Measurements from ENCODE around the gene IL7R.

Gene IL7R

DNA sequence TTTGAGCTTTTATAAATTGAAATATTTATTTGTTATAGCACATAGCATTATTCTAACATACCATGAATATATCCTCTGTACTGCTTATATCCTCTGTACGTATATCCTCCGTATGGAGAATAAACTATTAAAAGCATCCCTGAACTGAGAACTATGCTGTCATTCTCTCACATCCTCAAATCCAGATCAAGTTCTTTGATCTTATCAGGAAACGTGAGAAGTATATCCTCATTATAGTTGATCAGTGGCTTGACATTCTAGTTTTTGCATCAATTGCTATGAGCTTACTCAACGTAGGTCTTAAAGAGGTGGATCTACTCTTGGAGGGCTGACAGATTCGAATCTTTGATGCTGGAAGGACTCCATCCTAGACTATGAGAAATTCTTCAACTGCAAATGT is 37.4 kb downstream of the IL7R start:
- peaks cover 0 to 31% (median 0%) of the 10 kb centered on the region in 11 experiments; a peak in 4 of 22 replicates for H3K36me3 ChIP-seq
- H3K27me3 ChIP-seq = no peaks in the 10 kb centered on the region
- peaks cover 35 to 78% (median 66%) of the 10 kb centered on the region in 11 experiments for H3K9me3 ChIP-seq (replicated peaks in 1 of 11)
- no peak overlapping the region for H3K4me3 ChIP-seq
- peaks cover 0 to 70% (median 26%) of the 10 kb centered on the region in 10 experiments; a peak in 17 of 20 replicates for H3K4me1 ChIP-seq
- H3K27ac ChIP-seq = no peak overlapping the region
- no peak overlapping the region for H3K9ac ChIP-seq
- no peak overlapping the region for H3K4me2 ChIP-seq
- no peak for TF ChIP-seq Cebpa-rat (IDR thresholded peaks at IDR 0.05)
- H4K20me1 ChIP-seq = no peaks in the 10 kb centered on the region

DNA sequence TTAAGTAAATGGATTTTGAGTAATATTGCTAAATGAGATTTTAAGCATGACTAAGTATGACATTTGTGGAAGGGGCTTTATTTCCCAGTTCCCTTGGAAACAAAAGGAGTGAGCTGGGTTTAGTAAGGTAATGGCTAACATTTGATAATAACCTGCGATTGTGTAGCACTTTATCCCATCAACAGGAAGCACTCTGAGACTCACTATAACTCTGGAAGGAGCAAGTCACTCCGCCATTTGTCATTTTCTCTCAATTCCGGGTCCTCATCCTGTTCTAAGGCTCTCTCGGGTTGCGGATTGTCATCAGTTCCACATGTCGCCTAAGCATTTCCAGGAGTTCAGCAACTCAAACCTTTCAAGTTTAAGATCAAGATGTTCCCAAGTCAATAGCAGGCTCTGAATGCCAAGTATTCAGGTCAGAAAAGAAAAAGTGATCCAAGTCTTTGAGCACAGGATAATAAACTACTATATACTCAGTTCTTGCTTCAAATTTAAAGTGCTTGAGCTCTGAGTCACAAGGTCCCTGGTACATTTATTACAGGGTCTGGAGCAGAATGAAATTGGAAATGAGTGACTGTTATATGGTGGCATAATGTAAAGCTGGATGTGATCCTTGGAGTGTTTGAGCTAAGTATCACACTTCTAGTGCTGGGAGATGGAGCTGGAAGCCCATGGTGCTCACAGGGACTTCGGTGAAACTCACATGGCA is 42.4 kb downstream of the IL7R start:
- Histone ChIP-seq H3K4me2 (peak overlapping the region in 10 of 11 experiments; percentile 52 to 88 (median 74); a peak in 21 of 22 replicates), H3K27me3 (no peaks in the 10 kb centered on the region), H3K9me3 (replicated peaks in 1 of 11) (peaks cover 7 to 45% (median 32%) of the 10 kb centered on the region in 11 experiments), H3K4me1 (peaks cover 13 to 91% (median 66%) of the 10 kb centered on the region in 10 experiments), H3K4me3 (no peak overlapping the region), H3K9ac (peak overlapping the region in 7 of 11 experiments; percentile 36 to 80 (median 64); a peak in 12 of 22 replicates), H3K27ac (peak overlapping the region in 9 of 11 experiments; percentile 3 to 96 (median 88); a peak in 17 of 22 replicates), H4K20me1 (no peaks in the 10 kb centered on the region), H3K36me3 (peaks cover 0 to 16% (median 0%) of the 10 kb centered on the region in 11 experiments; a peak in 5 of 22 replicates)
- TF ChIP-seq Cebpa-rat (IDR thresholded peaks at IDR 0.05) = no peak

DNA sequence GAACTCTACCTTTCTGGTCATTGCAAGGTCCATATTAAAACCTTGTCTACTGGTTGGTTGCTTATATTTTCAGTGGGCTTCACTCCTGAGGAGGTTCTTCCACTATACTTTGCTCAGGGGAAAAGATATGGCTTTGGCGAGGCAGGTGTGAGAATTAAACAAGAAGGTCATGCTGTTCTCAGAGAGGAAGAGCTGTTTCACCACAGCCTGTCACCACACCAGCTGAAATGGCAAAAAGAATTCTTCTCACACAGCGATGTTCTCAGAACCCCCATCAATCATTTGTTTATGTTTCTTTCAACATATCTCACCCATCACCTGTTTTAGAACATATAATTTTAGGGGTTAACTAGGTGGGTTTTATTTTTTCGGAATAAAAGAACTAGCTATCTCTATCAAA is 43.1 kb downstream of the IL7R start:
- Histone ChIP-seq H3K9me3 (replicated peaks in 1 of 11) (peaks cover 12 to 45% (median 32%) of the 10 kb centered on the region in 11 experiments), H3K4me1 (peaks cover 14 to 96% (median 70%) of the 10 kb centered on the region in 10 experiments), H3K4me3 (no peak overlapping the region; a peak in 1 of 20 replicates), H3K27ac (peak overlapping the region in 9 of 11 experiments; percentile 3 to 96 (median 88); a peak in 17 of 22 replicates), H4K20me1 (no peaks in the 10 kb centered on the region), H3K4me2 (peak overlapping the region; percentile 29 to 88 (median 72); a peak in 21 of 22 replicates), H3K27me3 (no peaks in the 10 kb centered on the region), H3K36me3 (peaks cover 0 to 18% (median 0%) of the 10 kb centered on the region in 11 experiments; a peak in 5 of 22 replicates), H3K9ac (peak overlapping the region in 8 of 11 experiments; percentile 17 to 80 (median 56); a peak in 14 of 22 replicates)
- TF ChIP-seq Cebpa-rat (IDR thresholded peaks at IDR 0.05) = 0 out of 22 replicates have a peak, but pooled peaks of 1 of the 11 experiments have one; percentile 29

DNA sequence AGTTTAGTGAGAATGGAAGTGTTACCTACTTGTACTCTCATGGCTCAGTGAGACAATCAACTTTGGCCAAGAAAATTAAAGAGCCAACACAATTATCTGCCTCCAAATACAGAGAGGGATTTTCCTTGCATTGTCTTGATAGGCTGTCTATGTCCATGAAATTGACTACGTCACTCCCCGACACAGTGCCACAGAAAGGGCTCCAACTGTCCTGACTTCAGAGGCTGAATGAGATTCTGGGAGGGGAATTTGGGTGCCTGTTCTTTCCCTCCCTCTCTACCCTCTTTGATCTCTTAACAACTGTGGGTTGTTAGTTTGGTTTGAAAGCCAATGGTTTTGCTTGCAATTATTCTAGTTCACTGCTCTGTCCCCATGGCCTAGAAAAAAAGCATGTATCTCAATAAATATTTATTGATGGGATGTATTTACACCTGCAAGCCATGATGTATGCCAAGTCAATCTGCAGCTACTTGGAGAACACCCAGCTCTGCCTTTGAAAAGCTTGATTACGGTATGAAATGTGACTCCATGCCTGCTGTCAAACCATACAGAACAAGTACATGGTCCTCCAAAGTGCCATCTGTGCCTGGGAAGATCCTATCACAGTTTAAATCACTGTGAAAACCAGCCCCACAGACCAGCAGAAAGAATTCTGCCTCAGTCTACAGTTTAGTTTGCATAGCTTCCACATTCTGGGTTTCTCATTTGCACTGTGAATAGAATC is 44.4 kb downstream of the IL7R start:
- peaks cover 0 to 16% (median 0%) of the 10 kb centered on the region in 11 experiments; a peak in 5 of 22 replicates for H3K36me3 ChIP-seq
- peaks cover 19 to 96% (median 76%) of the 10 kb centered on the region in 10 experiments for H3K4me1 ChIP-seq
- no peaks in the 10 kb centered on the region for H4K20me1 ChIP-seq
- peak overlapping the region in 5 of 11 experiments; percentile 49 to 80 (median 65); a peak in 10 of 22 replicates for H3K9ac ChIP-seq
- peaks cover 15 to 31% (median 22%) of the 10 kb centered on the region in 11 experiments for H3K9me3 ChIP-seq (replicated peaks in 1 of 11)
- H3K4me3 ChIP-seq = peak overlapping the region in 1 of 10 experiments; percentile 22; a peak in 2 of 20 replicates
- H3K27ac ChIP-seq = peak overlapping the region in 8 of 11 experiments; percentile 18 to 96 (median 88); a peak in 15 of 22 replicates
- no peaks in the 10 kb centered on the region for H3K27me3 ChIP-seq
- no peak for TF ChIP-seq Cebpa-rat (IDR thresholded peaks at IDR 0.05)
- peak overlapping the region in 9 of 11 experiments; percentile 52 to 88 (median 75); a peak in 18 of 22 replicates for H3K4me2 ChIP-seq

DNA sequence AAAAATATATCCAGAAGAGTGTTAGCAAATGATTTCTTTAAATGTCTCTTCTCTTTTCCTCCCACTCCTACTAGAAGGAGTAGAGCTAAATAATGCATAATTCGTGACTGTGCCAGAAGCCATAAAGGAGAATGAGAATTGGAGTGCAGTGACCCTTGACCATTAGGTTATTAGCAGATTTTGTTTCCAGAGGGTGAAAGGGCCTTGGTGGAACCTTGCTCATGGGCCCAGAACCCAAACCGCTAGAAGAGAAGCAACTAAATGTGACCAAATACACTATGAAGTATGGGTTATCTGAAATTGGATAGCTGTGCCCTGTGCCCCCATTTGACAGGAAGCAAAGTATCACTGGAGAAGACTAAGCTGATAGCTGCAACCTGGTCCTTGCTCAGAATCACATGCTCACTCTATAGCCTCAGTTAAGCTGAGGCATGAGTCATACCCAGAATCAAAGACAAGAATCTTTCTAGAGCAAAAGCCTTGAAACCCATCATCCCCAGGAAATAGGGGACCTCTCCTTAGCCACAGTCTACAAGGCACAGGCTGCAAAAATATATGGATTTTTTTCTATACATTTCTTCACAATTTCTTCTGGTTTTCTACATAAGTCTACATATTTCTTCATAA is 45.5 kb downstream of the IL7R start:
- Histone ChIP-seq H3K9me3 (replicated peaks in 1 of 11) (peaks cover 17 to 26% (median 20%) of the 10 kb centered on the region in 11 experiments), H3K9ac (peak overlapping the region in 2 of 11 experiments; percentile 5 to 80; a peak in 2 of 22 replicates), H3K27me3 (no peaks in the 10 kb centered on the region), H3K4me1 (peaks cover 19 to 100% (median 86%) of the 10 kb centered on the region in 10 experiments), H3K36me3 (peaks cover 0 to 13% (median 0%) of the 10 kb centered on the region in 11 experiments; a peak in 5 of 22 replicates), H3K27ac (peak overlapping the region in 6 of 11 experiments; percentile 87 to 96 (median 90); a peak in 12 of 22 replicates), H3K4me3 (no peak overlapping the region), H4K20me1 (no peaks in the 10 kb centered on the region), H3K4me2 (peak overlapping the region; percentile 17 to 88 (median 64); a peak in 20 of 22 replicates)
- TF ChIP-seq Cebpa-rat (IDR thresholded peaks at IDR 0.05) = no peak

DNA sequence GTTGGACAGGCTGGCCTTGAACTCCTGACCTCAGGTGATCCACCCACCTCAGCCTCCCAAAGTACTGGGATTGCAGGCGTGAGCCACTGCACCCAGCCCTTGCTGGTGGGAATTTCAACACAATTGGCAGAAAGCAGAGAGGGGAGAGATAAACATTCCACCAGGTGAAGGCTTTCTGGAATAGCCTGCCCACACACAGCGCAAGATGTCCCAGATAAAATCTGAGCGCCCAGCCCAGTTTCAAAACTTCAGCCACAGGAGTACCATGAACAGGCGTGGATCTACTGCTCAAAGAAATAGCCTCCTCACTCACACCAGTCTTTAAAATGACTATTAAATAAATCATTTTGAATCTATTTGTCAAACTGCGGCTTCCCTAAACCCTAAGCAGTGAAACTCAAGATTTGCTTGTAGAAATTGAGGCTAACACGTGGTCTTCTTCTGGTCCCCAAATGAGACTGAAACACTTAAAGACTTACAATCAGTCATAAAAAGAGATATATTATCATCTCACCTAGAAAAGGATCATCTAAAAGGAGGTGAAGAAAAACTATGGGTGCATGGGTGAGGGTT is 47.0 kb downstream of the IL7R start:
- Histone ChIP-seq H3K9ac (peak overlapping the region in 1 of 11 experiments; percentile 84; a peak in 2 of 22 replicates), H3K4me3 (peak overlapping the region in 3 of 10 experiments; percentile 10 to 17 (median 15); a peak in 1 of 20 replicates), H3K9me3 (replicated peaks in 1 of 11) (peaks cover 17 to 26% (median 20%) of the 10 kb centered on the region in 11 experiments), H3K36me3 (peaks cover 0 to 13% (median 0%) of the 10 kb centered on the region in 11 experiments; a peak in 5 of 22 replicates), H4K20me1 (no peaks in the 10 kb centered on the region), H3K27ac (peak overlapping the region in 7 of 11 experiments; percentile 85 to 96 (median 89); a peak in 13 of 22 replicates), H3K27me3 (no peaks in the 10 kb centered on the region), H3K4me2 (peak overlapping the region in 6 of 11 experiments; percentile 64 to 88 (median 72); a peak in 10 of 22 replicates), H3K4me1 (peaks cover 27 to 100% (median 94%) of the 10 kb centered on the region in 10 experiments)
- TF ChIP-seq Cebpa-rat (IDR thresholded peaks at IDR 0.05) = no peak

DNA sequence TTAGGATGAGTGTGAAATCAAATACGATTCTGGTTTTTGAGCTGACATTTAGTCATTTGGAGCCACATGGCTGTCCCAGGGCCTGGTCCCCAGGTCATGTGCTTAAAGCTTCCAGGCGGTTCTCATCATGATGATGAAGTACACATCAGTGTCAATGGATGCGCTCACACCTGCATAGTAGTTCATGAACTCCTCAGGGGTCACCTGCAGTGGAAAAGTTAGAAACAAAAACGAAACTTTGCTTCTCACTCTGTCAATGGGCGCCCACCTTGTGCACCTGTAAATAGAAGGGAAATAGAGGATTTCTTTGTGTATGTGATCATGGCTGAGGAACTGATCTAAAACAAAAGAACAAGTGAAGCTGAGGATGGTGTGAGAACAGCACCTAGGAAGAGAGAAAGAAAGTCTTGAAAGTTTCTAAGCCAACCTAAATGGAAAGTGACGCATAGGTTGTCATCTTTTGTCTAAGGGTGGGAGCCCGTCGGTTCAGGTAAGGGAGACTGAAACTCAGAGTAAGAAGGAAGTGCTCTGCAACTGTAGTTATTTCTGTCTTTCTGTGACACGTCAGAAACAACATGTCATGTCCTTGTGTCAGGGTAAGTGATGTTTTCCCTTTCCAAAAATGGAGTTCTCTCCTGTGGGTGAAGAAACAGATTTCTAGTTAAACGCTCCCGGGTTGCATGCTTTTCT is 47.9 kb downstream of the IL7R start:
- Histone ChIP-seq H3K4me3 (peak overlapping the region in 2 of 10 experiments; percentile 10 to 15; a peak in 3 of 20 replicates), H3K36me3 (peaks cover 0 to 13% (median 0%) of the 10 kb centered on the region in 11 experiments; a peak in 5 of 22 replicates), H3K9ac (peak overlapping the region in 5 of 11 experiments; percentile 14 to 84 (median 23); a peak in 9 of 22 replicates), H3K27ac (peak overlapping the region in 8 of 11 experiments; percentile 54 to 96 (median 88); a peak in 16 of 22 replicates), H3K4me2 (peak overlapping the region in 10 of 11 experiments; percentile 16 to 88 (median 69); a peak in 19 of 22 replicates), H4K20me1 (no peaks in the 10 kb centered on the region), H3K27me3 (no peaks in the 10 kb centered on the region), H3K4me1 (peaks cover 30 to 100% (median 94%) of the 10 kb centered on the region in 10 experiments), H3K9me3 (replicated peaks in 1 of 11) (peaks cover 17 to 26% (median 20%) of the 10 kb centered on the region in 11 experiments)
- TF ChIP-seq Cebpa-rat (IDR thresholded peaks at IDR 0.05) = no peak
